Urothelium cell line (cell line): ENCODE data around the gene CYTH3.

Experiments used
- DNase-seq: peaks from one replicate; pipeline ENCODE4 v3.0.0; 2011; ENCODE audit warnings: low spot score, mixed read lengths
- FAIRE-seq: peaks from 2 replicates; lab custom pipeline; 2011; peaks lifted over from hg19 to GRCh38; lab: Jason Lieb, UNC

CYTH3 gene

DNA sequence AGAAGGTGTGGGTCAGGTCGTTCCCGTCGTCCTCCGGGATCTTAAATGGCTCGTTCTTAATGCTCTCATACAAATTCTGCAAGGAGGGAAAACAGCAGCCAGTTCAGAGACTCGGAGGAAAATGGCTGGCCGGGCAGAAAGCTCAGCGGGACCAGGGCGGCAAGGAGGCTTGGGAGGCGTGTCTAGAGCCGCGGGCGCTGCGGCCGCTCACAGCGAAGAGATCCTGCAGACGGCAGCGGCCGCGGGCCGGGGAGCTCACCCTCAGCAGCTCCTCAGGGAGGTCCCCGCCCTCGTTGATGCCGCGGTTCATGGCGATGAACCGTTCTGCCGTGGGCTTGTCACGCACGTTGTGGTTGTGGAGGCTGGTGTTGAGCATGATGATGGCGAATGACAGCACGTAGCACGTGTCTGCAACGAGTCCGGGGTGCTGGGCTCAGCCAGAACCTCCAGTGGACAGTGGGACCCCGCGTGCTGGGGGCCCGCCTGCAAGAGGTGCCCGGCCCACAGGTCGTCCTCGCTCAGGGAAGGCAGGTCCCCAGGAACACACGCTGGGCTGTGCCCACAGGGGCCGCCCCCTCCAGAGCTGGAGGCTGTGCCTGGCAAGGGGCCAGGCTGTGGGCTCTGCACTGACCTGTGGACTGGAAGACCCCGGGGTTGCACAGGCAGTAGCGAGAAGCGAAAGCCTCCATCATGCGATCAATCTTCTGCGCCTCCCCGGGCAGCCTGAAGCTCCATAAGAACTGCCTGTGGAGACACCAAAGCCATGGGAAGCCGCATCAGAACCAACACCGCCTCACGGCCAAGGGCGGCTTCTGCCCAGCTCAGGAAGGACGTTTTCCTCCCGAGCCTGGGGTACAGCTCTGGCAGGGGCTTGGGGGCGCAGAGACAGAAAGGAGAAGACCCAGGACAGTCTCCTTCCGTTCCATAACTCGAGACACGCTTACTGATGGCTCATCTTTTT lies 101.6 kb downstream of the CYTH3 start:
- DNase-seq = no peak
- peak; percentile 94 for FAIRE-seq

DNA sequence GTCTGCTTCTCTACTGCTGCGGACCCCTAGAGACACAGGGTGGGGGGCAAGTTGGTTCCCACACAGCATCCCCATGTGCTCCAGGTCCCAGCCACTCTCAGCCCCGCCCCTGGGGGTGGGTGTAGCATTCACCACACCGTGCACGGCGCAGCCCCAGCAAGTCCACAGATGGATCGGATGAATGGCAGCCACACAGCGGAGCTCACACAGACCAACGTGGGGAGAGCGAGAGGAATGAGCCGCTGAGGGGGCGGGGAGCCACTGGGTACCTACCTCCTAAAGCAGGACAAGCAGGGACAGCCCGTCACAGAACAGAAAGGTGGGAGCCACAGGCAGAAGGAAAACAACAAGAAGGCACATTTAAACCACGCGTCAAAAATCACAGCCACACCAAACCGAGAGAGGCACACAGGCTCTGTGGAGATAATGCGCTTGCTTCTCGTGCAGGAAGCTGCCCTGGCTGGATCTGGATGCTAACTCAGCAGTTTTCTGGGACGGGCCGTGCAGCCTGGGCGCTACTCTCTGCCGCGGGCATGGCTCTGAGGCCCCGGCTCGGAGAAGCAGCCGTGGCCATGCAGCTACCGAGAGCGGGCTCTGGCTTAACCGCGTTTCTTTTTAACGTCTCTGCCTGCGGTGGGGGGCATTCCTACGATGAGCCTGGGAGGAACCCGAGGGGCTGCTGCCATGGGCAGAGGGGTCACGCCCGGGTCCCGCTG lies 102.5 kb downstream of the CYTH3 start:
- peak; percentile 98 for FAIRE-seq

DNA sequence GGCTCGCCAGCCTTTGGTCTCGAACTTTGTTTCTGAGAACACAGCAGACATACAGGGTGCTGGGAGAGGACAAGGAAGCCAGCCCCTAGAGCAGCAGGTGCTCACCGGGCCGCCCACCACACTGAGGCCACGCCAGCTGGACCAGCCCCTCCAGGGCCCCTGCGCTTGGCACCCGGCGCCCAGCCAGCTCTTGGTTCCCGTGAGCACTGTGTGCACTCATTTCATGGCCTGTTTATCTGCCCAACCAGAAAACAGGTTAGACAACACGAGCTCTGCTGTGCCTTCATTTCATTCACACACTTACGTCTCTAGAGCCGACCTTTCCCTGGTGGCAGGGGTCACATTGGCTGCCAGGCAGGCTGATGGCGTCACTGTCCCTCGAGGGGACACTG lies 104.0 kb downstream of the CYTH3 start:
- DNase-seq = no peak
- FAIRE-seq = peak; percentile 98

More for the DNA sequence above, 102.5 kb downstream of the CYTH3 start:
- DNase-seq = no peak

DNA sequence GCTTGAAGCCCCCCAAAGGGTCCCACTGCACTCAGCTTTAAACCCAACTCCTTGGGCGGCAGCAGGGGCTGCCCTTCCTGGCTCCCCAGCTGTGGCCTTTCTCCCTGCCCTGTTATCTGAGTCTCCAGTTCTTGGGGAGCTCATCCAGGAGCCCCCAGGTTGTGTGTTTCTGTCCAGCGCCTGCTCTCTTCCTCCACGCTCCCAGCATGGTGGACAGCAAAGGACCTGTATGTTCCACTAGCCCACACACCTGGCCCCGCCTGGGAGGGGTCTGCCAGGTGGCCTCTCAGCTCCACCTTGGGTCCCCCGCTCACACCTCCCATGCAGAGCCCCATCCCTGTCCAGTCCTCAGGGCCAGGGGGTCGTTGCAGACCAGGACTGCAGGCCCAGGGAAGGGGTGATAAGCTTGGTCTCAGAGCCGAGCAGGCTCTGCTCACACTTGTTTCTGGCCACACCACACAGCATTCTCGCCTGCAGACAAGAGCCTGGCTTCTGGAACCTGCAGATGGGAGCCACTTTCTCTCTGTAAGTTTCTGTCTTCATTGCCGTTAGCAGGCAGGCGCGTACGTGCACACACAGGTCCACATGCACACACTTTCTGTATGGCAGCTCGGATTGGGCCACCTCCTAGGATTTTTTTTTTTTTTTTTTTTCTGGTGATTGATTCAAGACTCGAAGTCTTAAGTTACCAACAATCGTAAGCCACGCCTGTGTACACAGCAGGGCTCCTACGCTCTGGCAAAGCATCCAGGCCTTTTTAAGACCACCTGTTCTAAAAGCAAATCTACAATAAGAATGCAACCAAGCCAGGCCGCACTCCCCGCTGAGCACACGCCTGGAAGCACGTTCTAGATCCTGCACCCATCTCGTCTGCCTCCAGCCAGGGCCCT lies 104.6 kb downstream of the CYTH3 start:
- FAIRE-seq = peak; percentile 32
- DNase-seq = no peak

DNA sequence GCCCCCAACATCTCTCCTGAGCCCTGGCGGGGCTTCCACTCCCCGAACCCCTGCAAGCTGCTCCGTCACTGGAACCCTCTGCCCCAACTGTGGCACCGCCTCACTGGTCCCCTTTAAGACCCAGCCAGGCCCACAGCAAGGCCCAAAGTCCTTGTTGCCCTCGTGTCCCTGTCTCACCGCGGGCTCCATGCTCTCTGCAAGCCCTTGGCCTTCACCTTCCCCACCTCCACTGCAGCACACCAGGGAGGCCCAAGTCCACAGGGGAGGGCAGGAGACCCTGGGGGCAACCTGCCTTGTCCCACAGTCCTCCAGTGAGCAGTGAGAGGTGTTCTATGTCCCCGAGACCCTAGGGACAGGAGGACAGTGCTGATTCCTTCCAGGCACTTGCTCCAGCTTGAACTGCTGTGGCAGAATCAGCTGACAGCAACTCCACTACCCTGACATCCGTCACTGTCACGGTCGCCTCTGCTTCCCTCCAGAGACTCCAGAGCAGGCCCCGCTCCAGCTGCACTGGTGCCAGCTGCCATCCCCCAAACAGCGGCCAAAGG lies 105.3 kb downstream of the CYTH3 start:
- DNase-seq (no peak), FAIRE-seq (peak; percentile 87)

DNA sequence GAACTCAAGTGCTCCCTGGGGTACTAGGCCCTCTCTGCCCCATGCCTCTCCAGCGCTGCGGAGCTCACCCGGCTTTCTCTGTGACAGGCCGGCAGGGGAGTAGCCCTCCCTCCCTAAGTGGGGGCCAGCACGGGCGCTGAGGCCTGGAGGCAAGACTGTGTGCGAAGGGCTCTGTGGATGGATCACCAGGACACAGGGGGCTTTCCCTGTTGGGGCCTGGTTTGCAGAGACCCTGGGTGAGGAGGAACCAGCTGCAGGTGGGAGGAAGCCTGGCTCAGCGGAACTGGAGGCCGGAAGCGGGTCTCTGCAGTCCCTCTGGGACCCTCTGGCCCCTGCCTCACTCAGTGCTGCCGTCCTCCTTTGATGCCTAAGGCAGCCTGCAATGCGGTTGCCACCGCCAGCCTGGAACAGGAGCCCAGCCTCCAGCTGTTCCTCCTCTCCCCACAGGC lies 106.0 kb downstream of the CYTH3 start:
- FAIRE-seq (no peak), DNase-seq (no peak)

DNA sequence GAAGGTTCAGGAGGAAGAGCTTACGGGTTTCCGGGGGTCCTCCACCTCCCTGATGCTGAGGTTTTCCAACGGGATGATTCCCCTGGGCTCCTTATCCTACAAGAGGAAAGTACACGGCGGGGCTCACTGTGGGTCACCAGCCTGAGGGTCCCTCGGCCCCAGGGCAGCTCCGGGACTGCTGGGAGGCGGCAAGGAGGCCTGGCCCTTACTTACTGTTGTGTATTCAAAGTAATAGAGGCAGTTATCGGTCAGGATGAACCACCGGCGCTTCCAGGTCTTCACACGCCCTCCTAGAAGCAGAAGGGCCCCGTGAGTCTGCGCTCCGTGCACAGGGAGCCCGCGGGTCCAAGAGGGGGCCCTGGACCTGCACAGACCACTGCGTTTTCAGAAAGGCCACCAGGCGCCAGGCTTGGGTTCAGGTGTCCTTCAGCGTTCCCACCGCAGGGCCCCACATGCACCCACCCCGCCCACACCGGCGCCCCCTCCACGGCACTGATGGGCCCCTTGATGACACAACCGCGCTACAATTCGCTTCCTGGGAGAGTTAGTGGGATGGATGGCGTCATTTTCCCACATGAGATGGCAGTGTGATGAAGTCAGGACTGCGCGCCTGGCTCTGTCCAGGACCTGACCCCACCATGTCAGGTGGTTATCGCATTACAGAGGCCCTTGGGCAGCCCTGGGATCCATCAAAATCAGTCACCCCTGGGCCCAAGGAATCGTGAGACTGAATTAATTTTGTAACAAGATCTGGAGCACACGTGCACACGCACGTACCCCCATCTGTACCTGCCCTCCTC lies 106.7 kb downstream of the CYTH3 start:
- DNase-seq = no peak
- peak; percentile 69 for FAIRE-seq

DNA sequence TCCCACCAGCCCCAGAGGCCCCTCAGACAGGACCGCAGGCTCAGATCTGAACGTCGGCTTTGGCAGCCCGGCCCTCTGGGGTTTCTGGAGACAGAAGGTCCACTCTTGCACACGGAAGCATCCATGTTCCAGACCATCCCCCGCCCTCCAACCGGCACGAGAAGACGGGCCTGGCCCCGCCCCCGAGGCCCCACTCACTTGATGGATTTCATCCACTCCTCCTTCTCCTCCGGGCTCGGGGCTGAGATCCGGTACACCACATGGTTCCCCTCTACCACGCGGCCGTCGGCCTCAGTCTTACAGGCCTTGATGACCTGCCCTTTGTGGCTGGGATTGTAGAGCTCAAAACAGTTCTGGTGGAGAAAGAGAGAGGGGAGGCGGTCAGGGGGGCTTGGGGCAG lies 107.3 kb downstream of the CYTH3 start:
- DNase-seq (no peak), FAIRE-seq (no peak)

DNA sequence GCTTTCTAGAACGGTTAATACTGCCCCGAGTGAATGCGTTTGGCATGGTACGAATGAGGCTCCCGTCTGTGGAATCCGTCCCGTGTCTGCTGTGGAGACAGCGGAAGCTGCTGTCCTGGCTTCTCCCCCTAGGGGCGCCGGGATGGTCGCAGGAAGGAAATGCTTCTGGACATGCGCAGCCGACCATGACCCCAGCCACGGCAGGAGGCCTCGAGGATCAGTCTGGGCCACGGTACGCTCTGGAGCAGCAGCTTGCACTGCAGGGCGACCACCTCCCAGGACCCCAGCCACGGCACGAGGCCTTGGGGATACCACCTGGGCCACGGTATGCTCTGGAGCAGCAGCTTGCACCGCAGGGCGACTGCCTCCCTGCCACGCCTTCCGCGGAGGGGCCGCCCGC lies 107.9 kb downstream of the CYTH3 start:
- DNase-seq (peak; percentile 54), FAIRE-seq (peak; percentile 78)

DNA sequence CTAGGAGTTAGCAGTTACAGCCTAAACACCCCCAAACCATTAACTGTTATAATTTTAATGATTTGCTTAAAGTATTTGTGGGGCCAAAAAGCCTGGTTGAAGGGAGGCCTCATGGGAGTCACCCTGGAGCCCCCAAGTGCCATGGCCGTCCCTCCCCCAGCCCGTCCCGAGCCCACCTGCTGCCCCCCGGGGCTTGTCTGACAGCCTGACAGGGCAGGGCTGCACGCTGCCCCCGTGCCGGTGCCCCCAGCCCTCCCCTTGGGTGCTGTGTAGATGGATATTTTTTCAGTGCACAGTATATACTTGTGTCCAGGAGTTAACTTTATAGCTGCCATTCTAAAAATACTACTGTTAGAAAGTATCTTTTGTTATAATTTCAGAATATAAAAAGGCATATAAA lies 108.4 kb downstream of the CYTH3 start:
- FAIRE-seq = no peak

DNA sequence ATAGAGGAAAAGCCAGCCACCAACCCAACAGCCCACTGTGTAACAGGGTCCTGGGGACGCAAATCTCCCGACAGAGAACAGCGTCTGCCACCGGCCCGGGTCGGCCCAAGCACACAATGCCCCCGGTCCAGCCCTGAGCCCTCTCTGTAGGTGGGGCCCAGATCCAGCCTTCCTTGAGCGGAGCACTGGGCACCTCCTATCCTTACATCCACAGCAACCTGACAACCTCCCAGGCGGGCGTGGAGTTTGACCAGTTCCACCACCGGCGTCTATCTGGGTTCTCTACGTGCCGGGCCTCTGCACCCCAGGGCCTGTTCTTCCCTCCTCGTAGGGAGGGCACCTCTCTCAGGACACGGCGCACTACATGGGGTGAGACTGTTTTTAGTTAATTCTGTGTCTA lies 109.0 kb downstream of the CYTH3 start:
- peak; percentile 94 for FAIRE-seq
- DNase-seq = no peak

More for the DNA sequence above, 108.4 kb downstream of the CYTH3 start:
- no peak for DNase-seq

DNA sequence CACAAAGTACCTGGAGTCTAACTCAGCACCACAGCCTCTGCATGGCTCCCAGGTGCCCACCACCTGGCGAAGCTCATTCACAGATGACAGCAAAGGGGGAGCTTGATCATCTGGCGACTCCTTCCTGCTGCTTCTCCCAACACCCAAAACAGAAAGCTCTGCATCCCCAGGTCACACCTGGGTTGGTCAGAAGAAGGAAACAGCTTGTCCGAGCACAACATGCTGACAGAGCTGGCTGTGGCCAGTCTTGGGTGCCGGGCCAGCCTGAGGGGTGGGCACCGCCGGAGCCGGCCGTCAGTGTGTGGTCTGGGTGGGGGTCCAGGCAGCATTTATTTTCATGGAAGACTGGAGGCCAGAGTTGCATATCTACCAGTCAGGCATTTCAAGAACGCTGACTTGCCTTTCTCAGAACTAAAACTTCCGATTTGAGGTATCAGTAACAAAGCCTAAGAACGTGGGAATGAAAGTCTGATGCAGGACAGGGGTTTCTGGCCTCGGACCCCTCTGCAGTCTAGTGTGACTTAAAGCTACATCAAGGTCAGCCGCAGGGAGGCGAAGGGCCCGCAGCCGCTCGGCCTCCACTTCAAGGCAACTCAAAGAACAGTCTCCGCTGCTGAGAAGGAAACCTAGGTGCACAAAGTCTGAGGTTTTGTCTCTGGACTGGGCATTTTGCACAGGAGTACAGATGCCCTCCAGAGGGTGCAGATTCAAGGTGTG lies 109.6 kb downstream of the CYTH3 start:
- DNase-seq (no peak), FAIRE-seq (peak; percentile 90)

DNA sequence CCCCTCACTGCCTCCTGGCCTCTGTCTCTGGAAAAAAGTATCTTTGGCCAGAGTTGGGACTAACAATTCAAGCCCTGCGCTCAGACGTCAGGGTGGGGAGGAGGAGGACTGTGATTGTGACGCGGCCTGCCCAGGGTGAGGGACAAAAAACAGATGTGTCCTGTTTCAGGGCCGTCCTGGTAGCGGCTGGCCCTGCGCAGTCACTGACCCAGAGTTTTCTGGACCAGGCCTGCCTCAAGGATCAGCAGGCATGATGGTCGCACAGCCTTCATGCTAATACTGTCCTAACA lies 110.1 kb downstream of the CYTH3 start:
- DNase-seq = no peak
- no peak for FAIRE-seq

DNA sequence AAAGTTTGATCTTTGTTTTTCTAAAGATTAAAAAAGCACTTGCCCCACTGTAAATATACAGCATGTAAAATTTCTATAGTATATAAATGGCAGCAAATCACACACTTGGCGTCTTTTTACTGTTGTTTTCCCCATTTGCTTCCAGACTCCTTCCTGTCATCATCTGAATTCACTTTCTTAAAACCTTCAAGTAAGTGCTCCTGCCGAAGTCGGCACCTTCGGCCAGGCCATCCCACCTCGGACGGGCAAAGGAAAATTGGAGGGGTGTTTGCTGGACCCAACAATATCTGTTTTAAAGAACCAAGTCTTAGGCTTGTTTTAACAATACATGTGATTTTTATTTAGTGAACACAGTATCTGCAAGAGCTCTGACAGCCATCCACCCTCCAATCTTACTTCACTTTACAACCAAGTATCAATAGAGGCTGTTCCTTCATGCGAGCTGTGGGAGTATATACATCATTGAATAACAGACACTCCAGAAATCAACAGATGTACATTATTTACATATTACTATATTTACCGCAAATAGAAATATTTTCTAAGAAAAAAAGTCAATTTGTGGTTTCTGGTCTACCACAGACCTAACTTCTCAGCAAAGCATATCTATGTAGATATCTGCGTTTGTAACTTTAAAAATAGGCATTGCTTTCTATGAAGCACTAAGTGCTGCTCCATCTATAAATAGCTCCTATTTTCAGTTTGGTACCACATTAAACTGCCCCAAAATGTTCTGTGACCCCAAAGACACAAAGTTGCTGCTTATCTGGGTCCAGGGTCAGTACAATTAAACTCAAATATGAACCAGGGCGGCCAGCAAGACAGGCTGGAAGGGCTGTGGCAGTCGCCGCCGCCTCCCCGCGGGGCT lies 110.7 kb downstream of the CYTH3 start:
- DNase-seq (no peak), FAIRE-seq (no peak)

DNA sequence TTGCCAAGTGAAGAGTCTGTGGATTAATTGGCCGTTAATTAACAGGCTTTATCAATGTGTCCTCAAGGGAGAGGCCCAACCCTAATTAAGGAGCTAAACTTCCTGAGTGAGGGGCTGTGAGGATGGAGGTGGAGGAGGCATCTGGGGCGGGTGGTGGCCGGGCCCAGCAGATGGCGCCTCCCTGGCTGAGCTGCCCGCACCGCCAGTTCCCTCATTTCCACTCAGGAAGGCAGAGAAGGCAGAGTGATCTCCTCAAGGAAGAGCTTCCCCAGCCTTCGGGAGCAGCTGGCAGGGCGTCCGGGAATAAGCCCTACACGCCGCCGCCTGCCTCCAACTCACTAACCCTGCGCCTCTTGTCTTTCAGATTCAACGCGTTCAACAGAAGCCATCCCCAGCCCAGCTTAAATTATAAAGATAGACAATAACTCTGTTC lies 112.2 kb downstream of the CYTH3 start:
- FAIRE-seq = peak; percentile 76
- peak; percentile 81 for DNase-seq

DNA sequence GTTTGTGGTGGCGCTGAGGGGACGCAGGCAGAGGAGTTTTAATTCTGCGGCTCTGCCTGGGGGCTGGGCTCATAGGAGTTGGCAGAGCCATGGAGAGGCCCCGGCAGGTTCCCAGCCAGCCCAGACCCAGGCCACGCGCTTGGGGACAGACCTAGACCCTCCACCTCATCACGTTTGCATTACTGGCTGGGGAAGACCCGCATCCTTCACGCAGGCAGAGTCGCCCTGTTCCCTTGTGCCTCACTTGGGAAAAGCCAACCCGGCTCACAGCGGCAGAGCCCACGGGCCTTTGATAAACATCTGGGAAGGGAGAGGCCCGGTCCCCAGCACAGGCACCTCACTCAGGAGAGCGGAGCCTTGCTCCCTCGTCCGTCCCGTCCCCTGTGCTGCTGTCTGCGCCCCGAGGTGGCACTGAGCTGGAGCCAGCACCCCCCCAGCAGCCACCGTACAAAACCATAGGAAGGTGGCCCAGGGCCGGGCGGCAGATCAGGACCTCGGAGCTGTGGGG lies 112.8 kb downstream of the CYTH3 start:
- FAIRE-seq (peak; percentile 40), DNase-seq (no peak)

DNA sequence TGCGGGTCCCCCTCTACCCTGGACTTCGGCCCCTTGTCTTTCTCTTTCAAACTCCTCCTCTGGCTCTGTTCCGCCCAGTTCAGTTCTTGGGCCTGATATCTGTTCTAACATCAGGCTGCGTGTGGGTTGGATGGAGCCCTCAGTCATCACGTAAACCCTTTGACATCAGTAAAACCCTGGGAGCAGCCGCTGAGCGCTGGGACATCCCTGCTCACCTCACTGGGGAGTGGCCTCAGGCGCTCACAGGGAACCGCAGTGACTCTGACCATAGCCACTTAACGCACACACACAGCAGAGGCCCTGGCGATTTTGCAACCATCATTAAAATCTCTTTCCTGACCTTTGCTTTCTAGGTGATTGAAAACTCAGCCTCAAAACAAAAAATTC lies 113.3 kb downstream of the CYTH3 start:
- DNase-seq (no peak), FAIRE-seq (peak; percentile 44)

DNA sequence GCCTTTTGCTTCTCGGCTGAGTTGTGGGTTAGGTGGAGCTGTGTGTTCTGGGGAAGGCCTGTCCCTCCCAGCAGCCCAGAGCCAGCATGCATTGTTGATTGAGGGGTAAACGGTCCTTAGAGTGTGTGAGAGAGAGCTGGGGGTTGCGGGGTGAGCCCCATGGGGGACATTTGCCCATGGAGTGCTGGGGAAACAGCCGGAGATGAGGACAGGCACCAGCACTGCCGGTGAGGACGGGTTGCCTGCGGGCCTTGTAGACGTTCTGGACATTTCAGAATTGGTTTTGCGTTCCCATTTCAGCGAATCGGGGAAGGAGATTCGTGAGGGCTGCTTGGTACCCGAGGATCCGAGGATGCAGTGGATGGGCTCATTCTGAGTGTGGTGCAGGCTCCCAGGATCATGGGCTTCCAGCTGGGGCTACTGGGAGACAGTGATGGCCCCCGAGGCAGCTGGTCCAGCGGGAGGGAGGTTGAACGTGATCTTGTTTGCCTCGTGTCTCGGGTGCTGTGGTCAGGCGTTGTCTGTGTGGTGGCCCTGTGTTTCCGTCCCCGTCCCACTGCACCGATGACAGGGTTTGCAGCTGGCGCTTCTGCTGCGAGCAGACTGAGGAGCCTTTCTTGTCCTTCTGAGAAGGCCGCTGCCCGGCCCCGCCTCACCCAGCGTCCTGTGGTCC lies 113.9 kb downstream of the CYTH3 start:
- DNase-seq (no peak), FAIRE-seq (peak; percentile 68)
